H1 (cell line): ENCODE measurements around the gene HOXB13. TPM values are rescaled to one million over a fixed set of nuclear protein-coding genes. Genes with fewer than 3 reads are reported as not detected.

Experiments used
- CTCF ChIA-PET: fragments of 300-600 bp; sonication (Branson Sonifier 250); formaldehyde crosslinking; loops from one replicate; lab custom pipeline; 2021; ENCODE audit not compliant: partially characterized antibody; lab: Charles Lee
- POLR2A ChIA-PET: fragments of 300-600 bp; sonication (Branson Sonifier 250); formaldehyde crosslinking; loops from one replicate; lab custom pipeline; 2021; ENCODE audit warnings: inconsistent platforms; ENCODE audit not compliant: partially characterized antibody; lab: Charles Lee
- DNase-seq, 2 experiments: peaks; one replicate each; pipeline versions ENCODE4 v3.0.0 to v3.0.0-alpha.2; 2010 to 2022; ENCODE audit warnings: low spot score in 2 of 2, low read depth in 1 of 2, mixed read lengths in 1 of 2
- FAIRE-seq: peaks from 2 replicates; lab custom pipeline; 2011; peaks lifted over from hg19 to GRCh38; lab: Jason Lieb, UNC
- H2AFZ ChIP-seq: 2 replicates; pipeline ENCODE4 v1.8.1; 2012; ENCODE audit warnings: low read length, inconsistent platforms
- H2AK5ac ChIP-seq: 2 replicates; pipeline ENCODE4 v1.6.1; 2013; ENCODE audit warnings: low read depth, low read length
- H2BK120ac ChIP-seq: replicated peaks from 2 replicates; pipeline ENCODE3; 2013; ENCODE audit warnings: low read depth, low read length, inconsistent platforms
- H2BK12ac ChIP-seq: 2 replicates; pipeline ENCODE4 v1.6.1; 2013; ENCODE audit warnings: low read depth, low read length
- H2BK15ac ChIP-seq: 2 replicates; pipeline ENCODE4 v1.6.1; 2013; ENCODE audit warnings: low read length
- H2BK20ac ChIP-seq: 2 replicates; pipeline ENCODE4 v1.6.1; 2013; ENCODE audit warnings: low read length
- H2BK5ac ChIP-seq: 2 replicates; pipeline ENCODE4 v1.6.1; 2013; ENCODE audit warnings: low read depth, low read length
- H3K14ac ChIP-seq: 2 replicates; pipeline ENCODE4 v1.6.1; 2013; ENCODE audit warnings: inconsistent platforms; ENCODE audit not compliant: insufficient read length
- H3K18ac ChIP-seq: 2 replicates; pipeline ENCODE4 v1.6.1; 2013; ENCODE audit warnings: low read length; ENCODE audit errors: extremely low read depth
- H3K23ac ChIP-seq: 2 replicates; pipeline ENCODE4 v1.6.1; 2013; ENCODE audit warnings: inconsistent platforms; ENCODE audit not compliant: insufficient read length
- H3K23me2 ChIP-seq: 2 replicates; pipeline ENCODE4 v1.6.1; 2013; ENCODE audit warnings: low read depth, low read length
- H3K27ac ChIP-seq: 2 replicates; pipeline ENCODE4 v1.6.1; 2011; ENCODE audit warnings: low read depth, low read length, inconsistent platforms
- H3K27me3 ChIP-seq, 4 experiments: replicated peaks in 1 of 4; 1 replicate in 1 of 4; 2 replicates in 3 of 4; pipeline versions ENCODE4 v1.6.1 to v1.8.1; 2011 to 2013; ENCODE audit warnings: low read length in 3 of 4, mild to moderate bottlenecking in 3 of 4, inconsistent platforms in 2 of 4, mixed read lengths in 2 of 4, moderate library complexity in 1 of 4; ENCODE audit not compliant: control insufficient read depth in 3 of 4, insufficient read depth in 3 of 4; ENCODE audit errors: extremely low read depth in 1 of 4
- H3K36me3 ChIP-seq, 4 experiments: 2 replicates each; pipeline versions ENCODE4 v1.6.1 to v1.8.1; 2011 to 2013; ENCODE audit warnings: mild to moderate bottlenecking in 4 of 4, low read length in 3 of 4, moderate library complexity in 2 of 4, control low read depth in 1 of 4, inconsistent platforms in 1 of 4; ENCODE audit not compliant: insufficient read depth in 4 of 4, control insufficient read depth in 2 of 4
- H3K4ac ChIP-seq: replicated peaks from 2 replicates; pipeline ENCODE3; 2013; ENCODE audit warnings: low read length, low read depth, mixed read lengths, inconsistent platforms; ENCODE audit not compliant: insufficient read length
- H3K4me1 ChIP-seq, 4 experiments: replicated peaks in 1 of 4; 1 replicate in 1 of 4; 2 replicates in 3 of 4; pipeline versions ENCODE4 v1.6.1 to v1.8.1; 2011 to 2013; ENCODE audit warnings: low read length in 3 of 4, inconsistent platforms in 2 of 4, mixed read lengths in 1 of 4; ENCODE audit not compliant: insufficient read depth in 4 of 4, control insufficient read depth in 3 of 4
- H3K4me2 ChIP-seq, 2 experiments: 2 replicates each; pipeline versions ENCODE4 v1.6.1 to v1.8.1; 2011 to 2013; ENCODE audit warnings: low read depth in 2 of 2, low read length in 2 of 2, control low read depth in 1 of 2, inconsistent platforms in 1 of 2, mild to moderate bottlenecking in 1 of 2; ENCODE audit not compliant: insufficient read depth in 1 of 2
- H3K4me3 ChIP-seq, 4 experiments: fragments of 200-600, 300-600 bp in 1 of 4; sonication (generic), shearing (Covaris generic), sonication (Bioruptor Twin) in 1 of 4; 2 replicates each; pipeline versions ENCODE4 v1.5.1 to v1.8.1; 2011 to 2016; ENCODE audit warnings: low read length in 4 of 4, low read depth in 3 of 4, control low read depth in 2 of 4, inconsistent platforms in 2 of 4, mild to moderate bottlenecking in 2 of 4, mixed read lengths in 1 of 4, moderate library complexity in 1 of 4; ENCODE audit not compliant: insufficient read depth in 2 of 4; ENCODE audit errors: extremely low read depth in 1 of 4
- H3K56ac ChIP-seq: replicated peaks from 2 replicates; pipeline ENCODE3; 2013; ENCODE audit warnings: low read depth, mild to moderate bottlenecking, mixed read lengths, low read length, inconsistent platforms; ENCODE audit not compliant: insufficient read length
- H3K79me1 ChIP-seq: 2 replicates; pipeline ENCODE4 v1.6.1; 2013; ENCODE audit warnings: low read depth, low read length, control low read depth
- H3K79me2 ChIP-seq, 2 experiments: 2 replicates each; pipeline versions ENCODE4 v1.6.1 to v1.8.1; 2012 to 2013; ENCODE audit warnings: low read length in 2 of 2, mild to moderate bottlenecking in 2 of 2, inconsistent platforms in 1 of 2; ENCODE audit not compliant: insufficient read depth in 2 of 2, control insufficient read depth in 1 of 2
- H3K9ac ChIP-seq, 4 experiments: replicated peaks in 1 of 4; 1 replicate in 1 of 4; 2 replicates in 3 of 4; pipeline versions ENCODE4 v1.6.1 to v1.8.1; 2011 to 2013; ENCODE audit warnings: low read depth in 3 of 4, low read length in 3 of 4, control low read depth in 2 of 4, mild to moderate bottlenecking in 2 of 4, moderate library complexity in 2 of 4, inconsistent platforms in 1 of 4; ENCODE audit errors: extremely low read depth in 1 of 4
- H3K9me3 ChIP-seq, 2 experiments: 2 replicates each; pipeline versions ENCODE4 v1.6.1 to v1.8.1; 2012 to 2013; ENCODE audit warnings: mild to moderate bottlenecking in 2 of 2, moderate library complexity in 2 of 2, control low read depth in 1 of 2, inconsistent platforms in 1 of 2, low read depth in 1 of 2, low read length in 1 of 2, mixed read lengths in 1 of 2; ENCODE audit not compliant: insufficient read depth in 2 of 2
- H4K20me1 ChIP-seq, 2 experiments: replicated peaks in 1 of 2; 2 replicates each; pipeline versions ENCODE3 to v1.8.1; 2011 to 2013; ENCODE audit warnings: inconsistent platforms in 2 of 2, low read length in 2 of 2, mild to moderate bottlenecking in 1 of 2; ENCODE audit not compliant: insufficient read depth in 2 of 2, control insufficient read depth in 1 of 2
- H4K5ac ChIP-seq: 2 replicates; pipeline ENCODE4 v1.6.1; 2013; ENCODE audit warnings: low read length, low read depth, mixed read lengths, inconsistent platforms; ENCODE audit not compliant: insufficient read length
- H4K8ac ChIP-seq: 2 replicates; pipeline ENCODE4 v1.8.0; 2013; ENCODE audit warnings: mild to moderate bottlenecking, moderate library complexity, low read length, inconsistent platforms; ENCODE audit not compliant: insufficient read depth; ENCODE audit errors: extremely low read depth
- H4K91ac ChIP-seq: replicated peaks from 2 replicates; pipeline ENCODE3; 2013; ENCODE audit warnings: low read length, mixed read lengths, inconsistent platforms; ENCODE audit not compliant: insufficient read length
- JUND ChIP-seq: IDR thresholded peaks from 2 replicates; pipeline ENCODE4 v1.6.1; 2011; ENCODE audit warnings: mild to moderate bottlenecking, improper control_type of control experiment, low read length
- RXRA ChIP-seq: IDR thresholded peaks from 2 replicates; pipeline ENCODE4 v1.6.1; 2011; ENCODE audit warnings: low read depth, mild to moderate bottlenecking, low read length, moderate library complexity; ENCODE audit not compliant: insufficient read depth
- SRF ChIP-seq: IDR thresholded peaks from 2 replicates; pipeline ENCODE4 v1.6.1; 2011; ENCODE audit warnings: mild to moderate bottlenecking, low read depth, low read length, moderate library complexity
- WGBS, 2 experiments: shearing (Covaris generic) in 1 of 2; methylation state at CpG; one replicate each; pipeline versions ENCODE4 v1.1.6 to v1.1.7; 2013 to 2015; ENCODE audit warnings: low lambda C conversion rate in 2 of 2, mixed read lengths in 2 of 2, inconsistent platforms in 1 of 2, low coverage in 1 of 2, missing lambda C conversion rate in 1 of 2; ENCODE audit not compliant: insufficient replicate concordance in 2 of 2, insufficient coverage in 1 of 2, insufficient read length in 1 of 2; ENCODE audit errors: extremely low coverage in 1 of 2, missing lambda C conversion rate in 1 of 2; 5-methylcytosine and 5-hydroxymethylcytosine counted together
- polyA plus RNA-seq, 7 experiments: library from polyadenylated mRNA; depleted of rRNA in 3 of 7; stranded (reverse) in 5 of 7; unstranded in 2 of 7; fragments of >200 nt in 5 of 7; fragments of 200-250 nt in 2 of 7; gene quantifications; 1 replicate in 5 of 7; 2 replicates in 1 of 7; 4 replicates in 1 of 7; pipeline versions ENCODE4 v1.2.1 to v1.2.3, GENCODE V29; 2011 to 2013; ENCODE audit warnings: missing spikeins in 2 of 7, mixed read lengths in 2 of 7
- total RNA-seq: library from RNA; stranded (reverse); fragmentation: NEBNext Ultra II Directional; extraction: Animal tissue kit (Norgen Biotek cat#: 25700); gene quantifications from 2 replicates; pipeline ENCODE4 v1.2.1, GENCODE V29; 2021

Gene HOXB13
- total and polyA plus RNA-seq, 2 of the 8 experiments (the other 6 are each of a cell fraction or from before 2014, with no cell fraction given): not detected

DNA sequence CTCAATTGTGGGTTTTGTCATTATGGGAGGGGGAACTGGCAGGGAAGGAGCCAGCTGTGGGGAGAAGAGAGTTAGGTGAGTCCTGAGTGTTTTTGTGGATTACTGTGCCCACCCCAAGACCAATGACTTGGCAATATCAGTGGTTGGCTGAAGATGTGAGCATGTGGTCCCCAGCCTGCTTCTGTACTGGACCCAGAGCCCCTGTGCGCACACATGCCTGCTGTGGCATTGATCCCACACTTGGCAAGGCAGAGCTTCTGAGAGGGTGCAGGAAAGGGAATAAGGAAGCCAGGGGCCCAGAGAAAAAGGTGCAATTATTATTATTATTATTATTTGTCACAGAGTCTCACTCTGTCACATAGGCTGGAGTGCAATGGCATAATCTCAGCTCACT is 7.5 kb downstream of the HOXB13 start:
- H3K4me2 ChIP-seq: no peak overlapping the region; a peak in 1 of 4 replicates
- 36% methylated on average over 1 of the region's 1 CpG; no CpG with 5 or more reads in 1 of the 2 experiments for WGBS, 2 experiments
- FAIRE-seq: no peak
- H3K4ac ChIP-seq: no peak overlapping the region
- no peak overlapping the region for H3K9ac ChIP-seq
- ChIA-PET CTCF (interaction anchor here (0.9 to 13.5 kb wide), 8 partner anchors 15 to 158 kb away, joined by 3 to 147 read pairs (median 46); no protein-coding TSS in a partner anchor), POLR2A (interaction anchor here (1.7 kb wide), 1 partner anchor 18 kb away, joined by 3 read pairs; no protein-coding TSS in a partner anchor)
- H2AFZ ChIP-seq: no peak overlapping the region
- peaks cover 7% of the 10 kb centered on the region; the same call in 1 of the 2 replicates for H3K23me2 ChIP-seq
- H2BK20ac ChIP-seq: no peak overlapping the region
- no peak overlapping the region for H3K18ac ChIP-seq
- no peak overlapping the region for H4K91ac ChIP-seq
- H3K14ac ChIP-seq: no peak overlapping the region
- peak overlapping the region; percentile 25; the same call in 1 of the 2 replicates for H2BK15ac ChIP-seq
- peaks cover 11 to 39% (median 21%) of the 10 kb centered on the region in 4 experiments; a peak in 6 of 7 replicates for H3K4me1 ChIP-seq
- no peaks in the 10 kb centered on the region for H3K79me1 ChIP-seq
- no peak overlapping the region for H2BK120ac ChIP-seq
- H3K9me3 ChIP-seq: no peaks in the 10 kb centered on the region
- H2BK5ac ChIP-seq: no peak overlapping the region
- H3K79me2 ChIP-seq: no peaks in the 10 kb centered on the region
- peaks cover 85 to 100% (median 95%) of the 10 kb centered on the region in 4 experiments for H3K27me3 ChIP-seq
- peak overlapping the region; percentile 53; the same call in 1 of the 2 replicates for H2BK12ac ChIP-seq
- no peak for DNase-seq
- no peak overlapping the region for H3K56ac ChIP-seq
- H3K36me3 ChIP-seq: no peaks in the 10 kb centered on the region; a peak in 1 of 8 replicates
- H3K27ac ChIP-seq: no peak overlapping the region
- no peak overlapping the region for H4K5ac ChIP-seq
- H4K20me1 ChIP-seq: peaks cover 23 to 25% of the 10 kb centered on the region in 2 experiments
- no peak overlapping the region for H3K23ac ChIP-seq
- H2AK5ac ChIP-seq: 0 out of 2 replicates have a peak overlapping the region, but pooled peaks have one; percentile 9
- H3K4me3 ChIP-seq: no peak overlapping the region
- H4K8ac ChIP-seq: no peak overlapping the region
- TF ChIP-seq RXRA: no peak
- no peak for TF ChIP-seq JUND
- no peak for TF ChIP-seq SRF
